ENCODE measurements around the gene LUC7L3.
"Not testable (repeated sequence)": the region's sequence is repeated elsewhere in the genome, so short reads cannot be mapped to it uniquely, and the experiment has no call there.

DNA sequence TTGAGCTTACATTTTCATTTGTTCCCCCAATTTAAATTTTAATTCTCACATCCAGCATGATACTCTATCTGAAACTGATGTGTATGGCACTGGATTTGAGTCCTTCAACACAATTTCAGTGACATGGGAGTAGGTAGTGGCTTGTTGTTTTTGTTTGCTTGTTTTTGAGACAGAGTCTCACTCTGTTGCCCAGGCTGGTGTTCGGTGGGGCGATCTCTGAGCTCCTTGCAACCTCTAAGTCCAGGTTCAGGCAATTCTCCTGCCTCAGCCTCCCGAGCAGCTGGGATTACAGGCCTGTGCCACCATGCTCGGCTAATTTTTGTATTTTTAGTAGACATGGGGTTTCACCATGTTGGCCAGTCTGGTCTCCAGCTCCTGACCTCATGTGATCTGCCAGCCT lies 10.3 kb upstream of the LUC7L3 start:
- TF ChIP-seq, protein P1, sequence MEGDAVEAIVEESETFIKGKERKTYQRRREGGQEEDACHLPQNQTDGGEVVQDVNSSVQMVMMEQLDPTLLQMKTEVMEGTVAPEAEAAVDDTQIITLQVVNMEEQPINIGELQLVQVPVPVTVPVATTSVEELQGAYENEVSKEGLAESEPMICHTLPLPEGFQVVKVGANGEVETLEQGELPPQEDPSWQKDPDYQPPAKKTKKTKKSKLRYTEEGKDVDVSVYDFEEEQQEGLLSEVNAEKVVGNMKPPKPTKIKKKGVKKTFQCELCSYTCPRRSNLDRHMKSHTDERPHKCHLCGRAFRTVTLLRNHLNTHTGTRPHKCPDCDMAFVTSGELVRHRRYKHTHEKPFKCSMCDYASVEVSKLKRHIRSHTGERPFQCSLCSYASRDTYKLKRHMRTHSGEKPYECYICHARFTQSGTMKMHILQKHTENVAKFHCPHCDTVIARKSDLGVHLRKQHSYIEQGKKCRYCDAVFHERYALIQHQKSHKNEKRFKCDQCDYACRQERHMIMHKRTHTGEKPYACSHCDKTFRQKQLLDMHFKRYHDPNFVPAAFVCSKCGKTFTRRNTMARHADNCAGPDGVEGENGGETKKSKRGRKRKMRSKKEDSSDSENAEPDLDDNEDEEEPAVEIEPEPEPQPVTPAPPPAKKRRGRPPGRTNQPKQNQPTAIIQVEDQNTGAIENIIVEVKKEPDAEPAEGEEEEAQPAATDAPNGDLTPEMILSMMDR (IDR thresholded peaks at IDR 0.05) = not testable (repeated sequence)
- not testable (repeated sequence) for TF ChIP-seq POLR2A (IDR thresholded peaks at IDR 0.05)

Measured in lower leg skin (tissue), 3 donors.